Right ventricle myocardium inferior (tissue), 1 donor: ENCODE measurements around the gene ZNF580. TPM values are rescaled to one million over a fixed set of nuclear protein-coding genes. Genes with fewer than 3 reads are reported as not detected.

Experiments used
- ATAC-seq: fragments of 200-7000 bp; cut with Tn5 transposase; one replicate; pipeline ENCODE4 v1.9.1; 2020; ENCODE audit warnings: mild to moderate bottlenecking, moderate library complexity
- DNase-seq: peaks from one replicate; pipeline ENCODE4 v3.0.0; 2021; ENCODE audit errors: missing footprints
- intact Hi-C: fragments of 100-400 bp; cut with DNase I; formaldehyde crosslinking; loops from one replicate; pipeline ENCODE4 v1.11.0; 2022
- total RNA-seq: library from RNA; stranded (reverse); fragmentation: NEBNext Ultra II Directional; extraction: Animal tissue kit (Norgen Biotek cat#: 25700); gene quantifications from one replicate; pipeline ENCODE4 v1.2.1, GENCODE V29; 2021
- donor health status: DM: no; HTN: yes; CAD: no; lungs with severe emphysema.

The ZNF580 gene
- total RNA-seq, 1 donor from 2014 or later, result 13.2 TPM

DNA sequence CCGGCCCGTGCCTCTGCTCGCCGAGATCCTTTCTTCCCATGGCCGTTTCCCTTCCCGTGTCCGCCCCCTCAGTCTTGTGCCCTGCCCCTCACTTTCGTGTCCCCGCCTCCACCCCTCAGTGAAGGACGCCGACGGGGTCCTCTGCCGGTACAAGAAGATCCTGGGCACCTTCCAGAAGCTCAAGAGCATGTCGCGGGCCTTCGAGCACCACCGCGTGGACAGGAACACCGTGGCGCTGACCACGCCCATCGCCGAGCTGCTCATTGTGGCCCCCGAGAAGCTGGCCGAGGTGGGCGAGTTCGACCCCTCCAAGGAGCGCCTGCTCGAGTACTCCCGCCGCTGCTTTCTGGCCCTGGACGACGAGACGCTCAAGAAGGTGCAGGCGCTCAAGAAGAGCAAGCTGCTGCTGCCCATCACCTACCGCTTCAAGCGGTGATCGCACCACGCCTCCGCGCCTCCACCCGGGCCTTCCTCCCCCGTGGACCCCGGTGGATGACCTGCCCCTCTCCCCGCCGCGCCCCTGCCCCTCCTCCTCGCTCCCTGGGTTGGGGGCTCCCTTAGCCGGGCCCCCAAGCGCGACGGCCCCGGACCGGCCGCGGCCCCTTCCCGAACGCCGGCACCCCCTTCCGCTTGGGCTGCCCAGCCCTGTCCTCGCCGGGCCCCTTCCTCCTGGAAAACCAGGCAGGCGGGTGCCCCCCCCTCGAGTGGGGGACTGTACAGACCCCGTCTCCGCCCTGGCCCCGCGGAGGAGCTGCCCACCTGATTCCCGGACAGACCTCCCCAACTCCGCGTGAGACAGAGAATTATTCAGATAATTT lies 11.7 kb downstream of the ZNF580 start:
- no peak for DNase-seq
- no peak for ATAC-seq
- intact Hi-C loops, result loop anchor here (5.0 kb wide), 1 partner anchor 55 kb away; the partner anchor contains the start of gene FIZ1

GRCh38 chr19:55653651-55654322 lies 13.0 kb downstream of the ZNF580 start:
- peak; percentile 73 for ATAC-seq
- DNase-seq, result peak; percentile 99
- intact Hi-C loops, result loop anchor here (1.0 to 5.0 kb wide), 2 partner anchors 22 to 56 kb away; partner anchors contain the start of genes EPN1 and FIZ1

DNA sequence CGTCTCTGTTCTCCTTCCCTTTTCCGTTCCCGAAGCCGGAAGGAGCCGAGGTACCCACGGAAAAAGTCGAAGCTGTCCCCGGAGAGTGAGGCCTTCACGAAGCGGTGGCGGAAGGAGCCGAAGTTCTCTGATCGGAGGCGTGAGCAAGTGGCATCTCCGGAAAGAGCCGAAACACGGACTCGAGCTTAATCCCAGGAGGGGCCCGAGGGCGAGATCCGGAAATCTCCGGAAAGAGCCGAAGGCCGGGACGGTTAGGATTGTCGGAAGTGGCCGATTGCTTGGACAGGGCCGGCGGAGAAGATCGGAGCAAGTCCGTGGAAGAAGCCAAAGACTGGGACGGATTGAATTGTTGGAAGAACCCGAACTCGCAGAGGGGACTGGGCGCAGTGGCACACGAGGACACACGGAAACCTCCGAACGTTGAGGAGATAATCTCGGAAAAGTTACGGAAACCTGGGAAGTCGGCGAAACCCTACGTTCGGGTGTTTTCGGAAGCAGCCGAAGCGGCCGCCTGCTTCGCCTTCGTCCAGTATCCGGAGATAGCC lies 13.6 kb downstream of the ZNF580 start:
- peak; percentile 82 for ATAC-seq
- peak; percentile 99 for DNase-seq
- intact Hi-C loops, result loop anchor here (1.0 to 5.0 kb wide), 2 partner anchors 21 to 57 kb away; partner anchors contain the start of genes EPN1 and FIZ1

DNA sequence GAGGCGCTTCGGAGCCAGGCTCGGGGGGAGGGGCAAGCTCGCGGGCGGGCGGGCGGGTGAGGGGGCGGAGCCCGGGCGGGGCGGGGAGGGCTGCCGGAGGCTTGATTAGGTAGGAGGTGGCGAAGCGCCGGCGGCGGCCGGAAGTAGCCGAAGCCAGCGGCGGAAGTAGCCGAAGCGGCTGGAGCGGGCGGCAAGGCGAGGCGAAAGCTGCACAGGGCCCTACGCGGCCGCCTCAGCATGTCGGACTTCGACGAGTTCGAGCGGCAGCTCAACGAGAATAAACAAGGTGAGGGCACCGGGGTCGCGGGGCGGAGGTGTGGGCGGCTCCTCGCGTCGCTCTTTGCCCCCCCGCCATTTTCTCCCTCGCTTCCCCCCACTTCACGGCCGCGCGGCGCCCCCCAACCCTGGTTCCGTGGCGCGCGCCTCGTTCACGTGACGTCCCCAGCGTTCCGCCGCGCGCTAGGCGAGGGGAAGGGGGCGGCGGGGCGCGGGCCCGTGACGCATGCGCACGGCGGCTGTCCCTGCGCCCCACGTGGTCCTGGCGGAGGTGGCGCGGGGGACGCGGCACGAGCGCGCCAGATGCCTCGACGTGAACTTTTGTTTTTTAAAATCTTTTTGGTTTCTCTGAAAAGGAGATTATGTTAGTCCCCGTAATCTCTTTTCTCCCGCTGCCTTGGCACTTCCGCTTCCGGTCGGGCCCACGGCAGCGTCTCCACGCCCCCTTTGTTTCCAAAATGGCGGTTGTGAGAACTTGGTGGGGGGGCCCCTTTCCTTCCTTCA lies 14.3 kb downstream of the ZNF580 start, which contains the start of gene U2AF2:
U2AF2 (plus strand) TSS at position 168 of the 780 bp plus-strand sequence; CDS start at position 238, 70 bp downstream.
- DNase-seq (peak; percentile 98), ATAC-seq (peak; percentile 64)
- intact Hi-C loops, result loop anchor here (1.0 to 5.0 kb wide), 2 partner anchors 20 to 58 kb away; partner anchors contain the start of genes EPN1 and FIZ1

DNA sequence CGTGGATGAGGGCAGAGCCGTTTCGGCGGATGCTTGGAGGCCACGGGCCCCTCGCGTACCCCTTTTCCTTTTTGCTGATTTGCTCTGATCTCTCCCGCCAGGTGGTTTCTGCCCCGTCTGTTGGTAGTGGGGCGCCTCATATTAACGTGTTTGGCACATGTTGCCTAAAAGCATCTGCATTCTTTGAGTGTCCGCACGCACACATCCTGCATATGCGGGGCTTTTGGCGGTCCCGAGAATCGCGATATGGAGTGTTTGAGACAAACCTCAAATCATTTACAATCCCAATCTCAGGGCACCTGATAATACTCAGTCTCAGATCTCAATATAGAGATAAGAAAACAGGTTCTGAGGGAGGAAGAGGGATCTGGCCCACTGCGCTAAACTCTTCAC lies 14.8 kb downstream of the ZNF580 start:
- ATAC-seq (no peak), DNase-seq (no peak)
- intact Hi-C loops, result no loop called here

DNA sequence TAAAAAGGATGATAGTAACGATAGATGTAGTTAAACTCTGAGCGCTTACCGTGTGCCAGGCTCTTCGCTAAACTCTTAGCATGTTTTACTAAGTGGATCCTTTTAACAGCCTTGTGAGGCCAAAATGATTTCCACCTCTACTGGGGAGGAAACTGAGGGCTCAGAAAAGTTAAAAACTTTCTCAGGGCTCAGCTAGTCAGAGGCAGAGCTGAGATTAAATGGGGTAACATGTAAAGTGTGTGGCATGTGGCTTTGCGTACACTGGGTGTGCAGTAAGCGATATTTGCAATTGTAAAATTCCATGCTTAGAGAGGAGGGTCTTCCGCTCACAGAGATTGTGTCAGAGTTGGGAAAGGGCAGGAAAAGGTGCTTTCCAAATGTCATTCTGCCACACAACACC lies 15.8 kb downstream of the ZNF580 start:
- intact Hi-C loops, result no loop called here
- DNase-seq (no peak), ATAC-seq (no peak)

DNA sequence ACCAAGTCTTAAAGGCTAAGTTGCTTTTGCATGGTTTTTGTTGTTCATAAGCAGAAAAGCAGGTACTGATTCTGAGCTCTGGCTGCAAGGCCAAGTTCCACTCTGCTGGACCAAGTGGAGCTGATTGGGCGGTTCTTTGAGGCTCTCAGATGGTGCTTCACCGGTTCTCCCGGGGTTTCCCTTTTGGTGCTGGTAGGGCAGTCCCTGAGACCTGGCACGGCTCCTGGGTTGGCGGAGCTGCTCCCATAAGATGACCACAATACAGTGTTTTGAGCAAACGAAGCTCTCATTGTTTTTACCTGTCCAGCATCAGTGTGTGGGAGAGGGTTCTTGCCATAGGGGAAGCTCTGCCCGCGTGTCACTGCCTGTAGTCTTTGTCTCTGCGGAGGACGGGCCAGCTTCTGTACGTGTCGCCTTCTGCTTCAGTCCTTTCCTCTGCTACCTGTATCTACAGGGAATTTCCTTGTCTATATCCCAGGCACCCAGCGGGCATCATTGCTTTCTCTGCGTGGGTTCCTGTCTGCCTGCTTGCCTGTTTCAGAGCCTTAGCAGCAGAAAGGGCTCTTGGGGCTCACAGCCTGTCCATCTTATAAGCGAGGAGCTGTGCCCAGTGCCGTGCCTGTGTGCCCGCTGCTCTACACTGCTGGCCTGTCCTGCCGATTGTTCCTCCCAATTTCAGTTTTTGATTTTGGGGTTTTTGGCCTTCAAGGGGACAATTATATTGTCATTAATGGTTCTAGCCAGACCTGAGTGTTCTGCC lies 16.4 kb downstream of the ZNF580 start:
- intact Hi-C loops, result no loop called here
- DNase-seq, result no peak
- no peak for ATAC-seq

DNA sequence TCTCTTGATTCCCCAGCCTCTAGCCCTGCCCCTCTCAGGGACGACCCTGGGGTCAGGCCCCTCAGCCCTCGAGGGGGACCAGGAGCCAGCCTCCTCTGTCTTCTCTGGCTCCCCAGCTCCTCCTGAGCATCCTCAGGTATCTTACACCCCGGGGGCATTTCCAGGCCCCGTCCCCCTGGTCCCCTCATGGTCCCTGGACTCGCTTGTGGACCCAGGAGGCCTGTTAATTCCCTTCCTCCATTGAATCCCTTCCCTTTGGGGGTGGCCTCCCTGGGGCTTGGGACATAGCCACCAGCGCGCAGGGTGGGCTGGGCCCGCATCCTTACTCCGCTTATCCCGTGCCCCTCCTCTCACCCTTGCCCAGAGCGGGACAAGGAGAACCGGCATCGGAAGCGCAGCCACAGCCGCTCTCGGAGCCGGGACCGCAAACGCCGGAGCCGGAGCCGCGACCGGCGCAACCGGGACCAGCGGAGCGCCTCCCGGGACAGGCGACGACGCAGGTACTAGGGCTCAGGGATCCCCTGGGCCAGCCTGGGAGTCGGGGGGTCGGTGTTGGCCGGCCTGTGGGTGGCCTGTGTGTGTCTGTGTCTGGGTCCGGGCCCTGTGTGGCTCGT lies 18.2 kb downstream of the ZNF580 start:
- ATAC-seq (no peak), DNase-seq (no peak)
- intact Hi-C loops, result no loop called here

DNA sequence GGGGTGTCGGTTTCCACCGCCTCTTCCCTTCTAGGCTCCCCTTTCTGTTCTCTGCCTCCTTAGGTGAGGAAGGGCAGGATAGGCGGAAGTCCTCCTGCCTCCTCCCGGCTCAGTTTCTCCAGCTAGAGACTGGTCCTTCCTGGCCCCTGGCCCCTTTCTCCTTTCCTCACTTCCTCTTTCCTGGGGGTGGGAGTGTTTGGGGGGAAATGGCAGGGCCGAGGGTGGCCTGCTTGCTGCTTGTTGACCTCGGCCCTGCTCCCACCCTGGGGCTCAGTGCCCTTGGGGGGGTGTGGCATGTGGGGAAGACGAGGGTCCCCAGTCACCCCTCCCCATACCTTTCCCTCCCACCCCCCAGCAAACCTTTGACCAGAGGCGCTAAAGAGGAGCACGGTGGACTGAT lies 19.0 kb downstream of the ZNF580 start:
- DNase-seq, result no peak
- intact Hi-C loops, result no loop called here
- no peak for ATAC-seq

- DNase-seq, result no peak
- intact Hi-C loops, result no loop called here
- ATAC-seq, result no peak
Measured at GRCh38 chr19:55660404-55660803, 19.6 kb downstream of the ZNF580 start.

DNA sequence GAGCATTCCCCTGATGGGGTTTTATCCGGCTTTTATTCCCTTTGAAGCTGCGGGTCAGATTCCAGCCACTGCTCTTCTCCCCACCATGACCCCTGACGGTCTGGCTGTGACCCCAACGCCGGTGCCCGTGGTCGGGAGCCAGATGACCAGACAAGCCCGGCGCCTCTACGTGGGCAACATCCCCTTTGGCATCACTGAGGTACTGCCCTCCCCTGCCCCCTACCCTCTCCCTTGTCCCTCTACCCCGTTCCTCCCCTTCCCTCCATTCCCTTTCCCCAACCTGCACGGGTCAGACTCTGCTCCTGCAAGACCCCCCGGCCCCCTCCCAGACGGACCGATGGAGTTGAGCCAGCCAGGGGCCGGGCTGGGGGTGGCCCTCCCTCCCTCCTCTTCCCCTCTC lies 20.2 kb downstream of the ZNF580 start:
- intact Hi-C loops, result no loop called here
- ATAC-seq, result no peak
- no peak for DNase-seq

- intact Hi-C loops, result no loop called here
- DNase-seq (no peak), ATAC-seq (no peak)
Measured at GRCh38 chr19:55661826-55662225, 21.0 kb downstream of the ZNF580 start.

DNA sequence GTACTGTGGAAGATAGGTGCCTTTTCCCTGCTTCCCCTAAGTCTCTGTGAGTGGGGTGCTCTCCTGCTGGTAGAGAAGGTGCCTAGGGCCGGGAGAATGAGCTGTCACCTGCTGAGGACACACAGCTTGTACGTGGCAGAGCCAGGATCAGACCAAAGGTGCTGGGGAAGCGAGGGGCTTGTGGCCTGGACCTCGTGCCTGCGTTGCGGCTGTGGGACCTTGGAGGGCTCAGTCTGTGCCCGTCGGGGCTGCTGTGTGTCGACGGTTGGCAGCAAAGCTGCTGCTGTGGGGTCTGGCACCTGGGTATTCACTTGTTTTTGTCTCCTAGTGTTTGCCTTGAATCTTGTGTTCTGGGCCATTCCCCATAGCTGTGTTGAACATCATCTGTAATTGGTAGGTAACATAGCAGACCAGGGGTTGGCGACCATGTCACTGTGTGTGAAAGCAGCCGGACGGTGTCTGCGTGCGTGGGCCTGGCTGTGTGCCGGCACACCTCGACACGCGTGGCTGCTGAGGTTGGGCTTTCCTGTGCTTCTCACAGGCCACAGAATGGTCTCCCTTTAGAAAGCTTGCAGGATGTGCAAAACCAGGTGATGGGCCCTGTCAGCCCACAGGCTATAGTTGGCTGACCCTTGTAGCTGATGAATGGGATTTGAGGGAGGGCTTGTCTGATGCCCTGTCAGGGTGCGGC lies 23.2 kb downstream of the ZNF580 start:
- DNase-seq, result no peak

DNA sequence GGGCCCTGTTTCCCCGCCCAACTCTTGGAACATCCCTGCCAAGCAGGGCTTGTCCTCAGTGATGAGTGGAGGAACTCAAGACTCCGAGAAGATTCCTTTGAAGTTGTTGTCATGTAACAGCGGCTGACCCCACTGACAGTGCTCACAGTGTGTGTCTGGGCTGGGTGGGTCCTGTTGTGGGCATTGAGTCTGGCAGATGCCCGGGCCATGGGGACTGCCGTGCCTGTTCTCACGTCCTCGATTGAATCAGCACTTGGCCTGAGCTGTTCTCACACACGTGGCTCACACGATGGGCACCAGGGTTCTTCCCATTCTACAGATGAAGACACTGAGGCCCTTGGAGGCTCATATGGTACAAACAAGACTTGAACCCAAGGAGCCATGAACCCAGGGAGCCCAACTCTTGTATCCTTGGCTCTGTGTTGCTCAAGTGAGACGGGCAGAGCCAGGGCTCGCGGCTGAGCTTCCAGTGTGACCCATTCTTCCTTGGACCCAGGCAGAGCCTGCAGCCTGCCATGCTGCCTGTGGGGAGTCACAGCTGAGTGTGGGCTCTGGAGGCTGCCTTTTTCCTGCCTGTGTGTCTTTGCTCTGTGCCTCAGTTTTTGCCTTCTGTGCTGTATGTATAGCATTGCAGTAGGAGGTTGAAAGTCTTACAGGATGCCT lies 25.7 kb downstream of the ZNF580 start:
- no peak for DNase-seq
- intact Hi-C loops, result no loop called here
- ATAC-seq, result no peak

More for the DNA sequence above, 23.2 kb downstream of the ZNF580 start:
- intact Hi-C loops, result no loop called here
- ATAC-seq, result no peak

- DNase-seq (no peak), ATAC-seq (no peak)
- intact Hi-C loops, result no loop called here
Measured at GRCh38 chr19:55667006-55667381, 26.2 kb downstream of the ZNF580 start.

- intact Hi-C loops, result no loop called here
- ATAC-seq (no peak), DNase-seq (no peak)
Measured at GRCh38 chr19:55667511-55667910, 26.7 kb downstream of the ZNF580 start.

DNA sequence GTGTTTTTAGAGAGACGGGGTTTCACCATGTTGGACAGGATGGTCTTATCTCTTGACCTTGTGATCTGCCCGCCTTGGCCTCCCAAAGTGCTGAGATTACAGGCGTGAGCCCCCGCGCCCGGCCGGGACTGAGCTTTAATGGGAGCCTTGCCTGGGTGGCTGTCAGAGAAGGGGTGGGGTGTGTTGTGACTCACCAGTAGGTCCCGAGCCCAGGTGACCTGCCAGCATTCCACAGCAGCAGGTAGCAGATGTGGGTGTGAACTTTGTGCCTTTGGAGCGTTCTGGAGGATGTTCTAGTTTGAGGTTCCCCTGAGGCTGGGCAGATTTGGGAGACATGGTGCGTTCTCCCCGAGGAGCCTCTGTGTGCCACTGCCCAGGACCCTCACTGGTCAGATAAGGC lies 27.2 kb downstream of the ZNF580 start:
- no peak for ATAC-seq
- DNase-seq, result no peak
- intact Hi-C loops, result no loop called here
